BLaER1 (cell line): ENCODE measurements around the gene GRAMD1A.
A peak's percentile ranks its signal among the peaks of the same experiment; 100 is the strongest.

Experiments used
- H3K27ac ChIP-seq: shearing (Covaris generic); formaldehyde crosslinking; 2 replicates; pipeline ENCODE4 v1.8.1; 2022
- H3K27me3 ChIP-seq: shearing (Covaris generic); formaldehyde crosslinking; 2 replicates; pipeline ENCODE4 v1.8.1; 2022
- H3K36me3 ChIP-seq: shearing (Covaris generic); formaldehyde crosslinking; 2 replicates; pipeline ENCODE4 v1.8.1; 2022
- H3K4me1 ChIP-seq: shearing (Covaris generic); formaldehyde crosslinking; 2 replicates; pipeline ENCODE4 v1.8.1; 2022
- H3K4me2 ChIP-seq: shearing (Covaris generic); formaldehyde crosslinking; 2 replicates; pipeline ENCODE4 v1.8.1; 2022
- H3K4me3 ChIP-seq: shearing (Covaris generic); formaldehyde crosslinking; 2 replicates; pipeline ENCODE4 v1.8.1; 2022
- H3K9ac ChIP-seq: shearing (Covaris generic); formaldehyde crosslinking; 2 replicates; pipeline ENCODE4 v1.8.1; 2022
- H3K9me3 ChIP-seq: shearing (Covaris generic); formaldehyde crosslinking; 2 replicates; pipeline ENCODE4 v1.8.1; 2022
- H4K20me1 ChIP-seq: shearing (Covaris generic); formaldehyde crosslinking; 2 replicates; pipeline ENCODE4 v1.8.1; 2022
- Cebpa-rat ChIP-seq: shearing (Covaris generic); IDR thresholded peaks from 2 replicates; pipeline ENCODE4 v1.8.1; 2022

Gene GRAMD1A

DNA sequence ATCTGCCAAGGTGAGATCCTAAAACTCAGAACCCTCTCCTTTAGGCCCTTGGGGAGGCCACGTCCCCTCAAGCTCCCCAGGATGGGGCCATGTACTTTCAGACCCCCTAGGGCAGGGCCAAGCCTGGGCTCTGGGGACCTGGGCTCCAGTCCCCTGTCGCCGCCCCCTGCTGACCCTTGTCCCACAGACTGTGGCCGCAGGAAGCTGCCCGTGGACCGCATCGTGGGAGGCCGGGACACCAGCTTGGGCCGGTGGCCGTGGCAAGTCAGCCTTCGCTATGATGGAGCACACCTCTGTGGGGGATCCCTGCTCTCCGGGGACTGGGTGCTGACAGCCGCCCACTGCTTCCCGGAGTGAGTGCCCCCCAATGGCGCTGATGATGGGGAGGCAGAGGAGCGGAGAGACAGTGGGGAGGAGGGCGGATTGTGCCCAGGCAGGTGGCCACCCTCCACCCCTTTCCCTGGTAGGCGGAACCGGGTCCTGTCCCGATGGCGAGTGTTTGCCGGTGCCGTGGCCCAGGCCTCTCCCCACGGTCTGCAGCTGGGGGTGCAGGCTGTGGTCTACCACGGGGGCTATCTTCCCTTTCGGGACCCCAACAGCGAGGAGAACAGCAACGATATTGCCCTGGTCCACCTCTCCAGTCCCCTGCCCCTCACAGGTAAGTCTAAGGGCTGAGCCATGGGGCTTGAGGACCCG lies 60.2 kb downstream of the GRAMD1A start:
- Histone ChIP-seq H3K4me1 (0 out of 2 replicates have a peak, but pooled peaks cover 10% of the 10 kb centered on the region), H3K9ac (no peak overlapping the region), H3K36me3 (no peaks in the 10 kb centered on the region), H3K27me3 (no peaks in the 10 kb centered on the region), H3K4me2 (no peak overlapping the region), H3K9me3 (no peaks in the 10 kb centered on the region), H3K27ac (no peak overlapping the region), H4K20me1 (no peaks in the 10 kb centered on the region), H3K4me3 (no peak overlapping the region)
- no peak for TF ChIP-seq Cebpa-rat

DNA sequence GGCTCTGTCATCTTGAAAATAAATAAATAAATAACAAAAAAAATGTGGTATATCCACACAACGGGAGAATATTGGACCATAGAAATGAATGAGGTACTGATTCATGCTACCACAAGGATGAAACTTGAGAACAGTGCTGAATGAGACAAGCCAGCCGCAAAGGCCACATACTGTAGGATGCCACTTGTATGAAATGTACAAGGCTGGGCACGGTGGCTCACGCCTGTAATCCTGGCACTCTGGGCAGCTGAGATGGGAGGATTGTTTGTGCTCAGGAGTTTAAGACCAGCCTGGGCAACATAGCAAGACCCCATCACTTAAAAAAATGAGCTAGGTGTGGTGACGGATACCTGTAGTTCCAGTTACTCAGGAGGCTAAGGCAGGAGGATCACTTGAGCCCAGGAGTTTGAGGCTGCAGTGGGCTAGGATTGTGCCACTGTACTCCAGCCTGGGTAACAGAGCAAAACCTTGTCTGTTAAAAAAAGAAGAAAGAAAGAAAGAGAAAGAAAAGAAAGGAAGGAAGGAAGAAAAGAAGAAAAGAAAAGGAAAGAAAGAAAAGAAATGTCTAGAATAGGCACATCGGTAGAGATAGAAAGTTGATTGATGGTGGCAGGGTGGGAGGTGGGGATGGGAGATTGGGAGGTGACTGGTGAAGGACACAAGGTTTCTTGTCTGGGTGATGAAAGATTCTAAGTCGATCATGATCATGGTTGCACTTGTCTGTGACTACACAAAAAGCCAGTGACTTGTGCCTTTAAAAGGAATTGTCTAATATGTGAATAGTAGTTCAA lies 61.7 kb downstream of the GRAMD1A start:
- Histone ChIP-seq H3K9me3 (no peaks in the 10 kb centered on the region), H3K27me3 (no peaks in the 10 kb centered on the region), H3K36me3 (no peaks in the 10 kb centered on the region), H3K27ac (no peak overlapping the region), H4K20me1 (no peaks in the 10 kb centered on the region), H3K4me1 (peaks cover 11% of the 10 kb centered on the region), H3K4me3 (no peak overlapping the region), H3K9ac (no peak overlapping the region), H3K4me2 (no peak overlapping the region)
- TF ChIP-seq Cebpa-rat: no peak

DNA sequence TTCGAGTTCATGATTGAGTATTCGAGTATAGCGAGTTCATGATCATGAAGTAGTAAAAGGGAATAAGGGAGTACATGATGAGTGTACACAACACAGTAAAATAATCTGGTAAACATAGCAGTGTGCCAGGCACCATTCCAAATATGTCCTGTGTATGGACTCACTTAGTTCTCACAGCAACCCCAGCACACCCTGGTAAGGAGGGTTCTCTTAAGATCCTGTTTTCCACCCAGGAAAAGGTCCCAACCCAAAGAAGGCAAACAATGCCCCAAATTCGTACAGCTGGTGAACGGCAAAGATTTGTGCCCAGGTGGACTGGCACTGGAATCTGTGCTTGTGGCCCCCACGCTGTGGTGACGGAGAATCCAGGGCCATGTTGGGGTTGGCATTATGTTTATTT lies 62.8 kb downstream of the GRAMD1A start:
- no peak overlapping the region for H3K27ac ChIP-seq
- peaks cover 20% of the 10 kb centered on the region for H3K4me1 ChIP-seq
- no peak overlapping the region for H3K4me3 ChIP-seq
- no peaks in the 10 kb centered on the region for H3K9me3 ChIP-seq
- no peaks in the 10 kb centered on the region for H4K20me1 ChIP-seq
- no peak for TF ChIP-seq Cebpa-rat
- no peaks in the 10 kb centered on the region for H3K27me3 ChIP-seq
- no peak overlapping the region for H3K4me2 ChIP-seq
- H3K9ac ChIP-seq: no peak overlapping the region
- no peaks in the 10 kb centered on the region for H3K36me3 ChIP-seq

DNA sequence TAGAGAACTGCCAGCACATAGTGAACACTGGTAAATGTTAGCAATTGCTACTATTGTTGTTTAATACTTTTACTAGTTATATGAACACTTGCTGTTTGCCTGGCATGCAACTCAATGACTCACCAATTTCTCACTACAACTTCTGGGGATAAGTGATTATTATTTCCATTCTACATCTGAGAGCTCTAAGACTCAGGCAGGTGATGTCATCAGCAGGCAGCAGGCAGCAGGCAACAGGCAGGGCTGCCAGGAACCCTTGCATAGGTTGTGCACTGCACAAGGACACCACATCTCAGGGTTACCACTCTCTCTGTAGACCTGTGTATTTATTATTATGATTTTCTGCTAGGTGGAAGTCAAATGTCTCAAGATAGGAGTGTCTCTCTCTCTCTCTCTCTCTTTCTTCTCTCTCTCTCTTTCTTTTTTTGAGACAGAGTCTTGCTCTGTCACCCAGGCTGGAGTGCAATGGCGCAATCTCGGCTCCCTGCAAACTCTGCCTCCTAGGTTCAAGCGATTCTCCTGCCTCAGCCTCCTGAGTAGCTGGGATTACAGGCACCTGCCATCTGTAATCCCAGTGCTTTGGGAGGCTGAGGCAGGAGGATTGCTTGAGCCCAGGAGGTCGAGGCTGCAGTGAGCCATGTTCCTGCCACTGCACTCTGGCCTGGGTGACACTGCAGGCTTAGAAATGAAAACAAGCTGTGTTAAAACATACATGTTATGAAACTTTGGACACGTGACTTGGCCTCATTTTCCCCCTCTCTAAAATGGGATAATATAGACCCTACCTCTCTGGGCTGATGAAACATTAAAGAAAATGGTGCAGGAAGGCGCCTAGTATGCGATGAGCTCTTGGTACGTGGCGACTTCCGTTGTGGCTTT lies 64.1 kb downstream of the GRAMD1A start:
- Histone ChIP-seq H4K20me1 (no peaks in the 10 kb centered on the region), H3K9me3 (no peaks in the 10 kb centered on the region), H3K4me1 (peaks cover 29% of the 10 kb centered on the region), H3K27me3 (no peaks in the 10 kb centered on the region), H3K9ac (no peak overlapping the region), H3K27ac (no peak overlapping the region), H3K4me3 (no peak overlapping the region), H3K36me3 (no peaks in the 10 kb centered on the region), H3K4me2 (no peak overlapping the region)
- no peak for TF ChIP-seq Cebpa-rat

DNA sequence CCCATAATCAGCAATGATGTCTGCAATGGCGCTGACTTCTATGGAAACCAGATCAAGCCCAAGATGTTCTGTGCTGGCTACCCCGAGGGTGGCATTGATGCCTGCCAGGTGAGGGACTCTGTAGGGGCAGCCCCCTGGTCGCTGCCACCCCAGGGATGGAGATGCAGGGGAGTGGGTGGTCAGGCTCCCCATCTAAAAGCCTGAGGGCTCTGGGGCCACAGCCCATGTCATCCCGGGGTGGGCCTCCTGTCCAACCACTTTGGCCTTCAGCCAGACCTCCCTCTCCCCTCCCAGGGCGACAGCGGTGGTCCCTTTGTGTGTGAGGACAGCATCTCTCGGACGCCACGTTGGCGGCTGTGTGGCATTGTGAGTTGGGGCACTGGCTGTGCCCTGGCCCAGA lies 65.5 kb downstream of the GRAMD1A start:
- Histone ChIP-seq H4K20me1 (no peaks in the 10 kb centered on the region), H3K9me3 (no peaks in the 10 kb centered on the region), H3K27ac (peak overlapping the region; percentile 12; the same call in 1 of the 2 replicates), H3K4me1 (peaks cover 40% of the 10 kb centered on the region), H3K4me2 (no peak overlapping the region; the same call in 1 of the 2 replicates), H3K9ac (no peak overlapping the region), H3K27me3 (no peaks in the 10 kb centered on the region), H3K4me3 (no peak overlapping the region), H3K36me3 (no peaks in the 10 kb centered on the region)
- no peak for TF ChIP-seq Cebpa-rat

DNA sequence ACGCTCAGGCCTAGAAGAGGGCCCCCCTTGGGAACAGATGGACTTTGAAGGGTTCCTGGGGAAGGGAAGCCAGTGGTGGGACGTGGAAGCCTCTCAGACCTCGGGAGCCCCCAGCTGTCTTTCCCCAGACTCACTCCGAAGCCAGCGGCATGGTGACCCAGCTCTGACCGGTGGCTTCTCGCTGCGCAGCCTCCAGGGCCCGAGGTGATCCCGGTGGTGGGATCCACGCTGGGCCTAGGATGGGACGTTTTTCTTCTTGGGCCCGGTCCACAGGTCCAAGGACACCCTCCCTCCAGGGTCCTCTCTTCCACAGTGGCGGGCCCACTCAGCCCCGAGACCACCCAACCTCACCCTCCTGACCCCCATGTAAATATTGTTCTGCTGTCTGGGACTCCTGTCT lies 66.0 kb downstream of the GRAMD1A start:
- H3K4me3 ChIP-seq: no peak overlapping the region
- H4K20me1 ChIP-seq: no peaks in the 10 kb centered on the region
- peaks cover 40% of the 10 kb centered on the region for H3K4me1 ChIP-seq
- H3K4me2 ChIP-seq: peak overlapping the region; percentile 61; the same call in 1 of the 2 replicates
- no peak overlapping the region; the same call in 1 of the 2 replicates for H3K9ac ChIP-seq
- no peaks in the 10 kb centered on the region for H3K27me3 ChIP-seq
- peak overlapping the region; percentile 12; the same call in 1 of the 2 replicates for H3K27ac ChIP-seq
- TF ChIP-seq Cebpa-rat: no peak
- no peaks in the 10 kb centered on the region for H3K9me3 ChIP-seq
- H3K36me3 ChIP-seq: no peaks in the 10 kb centered on the region

DNA sequence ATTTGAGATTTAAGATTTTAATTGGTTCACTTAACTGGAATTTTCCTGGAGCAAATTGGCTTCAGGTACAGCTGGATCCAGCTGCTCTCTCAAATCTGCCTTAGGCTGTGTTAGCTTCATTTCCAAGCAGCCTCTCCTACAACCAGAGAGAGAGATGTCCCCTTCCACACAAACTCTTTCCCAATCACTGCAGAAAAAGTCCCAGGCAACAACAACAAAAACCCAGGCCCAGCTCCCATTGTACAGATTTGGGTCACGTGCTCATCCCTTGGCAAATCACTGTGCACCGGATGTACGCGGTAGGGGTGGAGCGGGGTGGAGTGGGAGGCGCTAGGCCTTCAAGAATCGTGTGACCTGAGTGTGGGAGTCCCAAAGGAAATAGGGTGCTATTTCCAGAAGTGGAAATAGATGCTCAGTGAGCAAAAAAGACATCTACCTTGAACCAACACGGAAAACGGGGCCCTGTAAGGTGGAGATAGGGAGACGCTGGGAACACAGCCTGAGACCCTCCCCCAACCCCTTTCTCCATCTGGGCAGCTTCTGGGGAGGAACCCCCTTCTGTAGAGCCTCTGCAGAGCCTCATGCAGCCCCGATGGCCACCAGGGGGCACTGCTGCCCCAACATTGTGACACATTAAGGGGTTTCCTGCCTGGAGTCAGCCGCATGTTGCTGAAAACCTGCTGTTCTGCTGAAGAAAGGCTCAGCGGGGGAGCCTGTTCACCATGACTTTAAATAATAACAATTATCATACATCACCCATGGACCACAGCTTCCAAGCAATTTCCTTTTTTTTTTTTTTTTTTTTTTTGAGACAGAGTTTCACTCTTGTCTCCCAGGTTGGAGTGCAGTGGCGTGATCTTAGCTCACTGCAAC lies 66.8 kb downstream of the GRAMD1A start:
- Histone ChIP-seq H4K20me1 (no peaks in the 10 kb centered on the region), H3K4me1 (peaks cover 41% of the 10 kb centered on the region), H3K27me3 (no peaks in the 10 kb centered on the region), H3K4me2 (peak overlapping the region; percentile 61), H3K4me3 (peak overlapping the region; percentile 42; the same call in 1 of the 2 replicates), H3K9ac (peak overlapping the region; percentile 45; the same call in 1 of the 2 replicates), H3K36me3 (no peaks in the 10 kb centered on the region), H3K27ac (peak overlapping the region; percentile 30; the same call in 1 of the 2 replicates), H3K9me3 (no peaks in the 10 kb centered on the region)
- TF ChIP-seq Cebpa-rat: peak; percentile 64

DNA sequence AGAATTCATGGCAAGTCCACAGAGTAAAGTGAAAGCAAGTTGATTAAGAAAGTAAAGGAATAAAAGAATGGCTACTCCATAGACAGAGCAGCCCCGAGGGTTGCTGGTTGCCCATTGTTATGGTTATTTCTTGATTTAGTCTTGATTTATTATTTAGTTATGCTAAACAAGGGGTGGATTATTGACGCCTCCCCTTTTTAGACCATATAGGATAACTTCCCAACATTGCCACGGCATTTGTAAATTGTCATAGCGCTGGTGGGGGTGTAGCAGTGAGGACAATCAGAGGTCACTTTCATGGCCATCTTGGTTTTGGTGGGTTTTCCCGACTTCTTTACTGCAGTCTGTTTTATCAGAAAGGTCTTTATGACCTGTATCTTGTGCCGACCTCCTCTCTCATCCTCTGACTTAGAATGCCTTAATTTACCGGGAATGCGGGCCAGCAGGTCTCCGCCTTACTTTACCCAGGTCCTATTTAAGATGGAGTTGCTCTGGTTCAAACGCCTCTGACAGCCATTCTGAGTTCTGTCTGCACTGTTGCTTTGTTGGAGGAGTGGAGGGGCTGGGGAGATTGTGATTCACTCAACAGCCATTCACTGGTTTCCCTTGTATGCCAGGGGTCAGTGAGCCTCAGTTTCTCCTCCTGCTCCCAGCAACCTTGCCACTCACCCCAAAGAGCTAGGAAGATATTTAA lies 69.0 kb downstream of the GRAMD1A start:
- Histone ChIP-seq H4K20me1 (no peaks in the 10 kb centered on the region), H3K4me3 (no peak overlapping the region), H3K9ac (no peak overlapping the region), H3K27me3 (no peaks in the 10 kb centered on the region), H3K36me3 (no peaks in the 10 kb centered on the region), H3K27ac (no peak overlapping the region), H3K4me1 (peaks cover 63% of the 10 kb centered on the region), H3K9me3 (no peaks in the 10 kb centered on the region), H3K4me2 (no peak overlapping the region)
- no peak for TF ChIP-seq Cebpa-rat
